ENCODE data around the gene HMGCR.

The HMGCR gene

DNA sequence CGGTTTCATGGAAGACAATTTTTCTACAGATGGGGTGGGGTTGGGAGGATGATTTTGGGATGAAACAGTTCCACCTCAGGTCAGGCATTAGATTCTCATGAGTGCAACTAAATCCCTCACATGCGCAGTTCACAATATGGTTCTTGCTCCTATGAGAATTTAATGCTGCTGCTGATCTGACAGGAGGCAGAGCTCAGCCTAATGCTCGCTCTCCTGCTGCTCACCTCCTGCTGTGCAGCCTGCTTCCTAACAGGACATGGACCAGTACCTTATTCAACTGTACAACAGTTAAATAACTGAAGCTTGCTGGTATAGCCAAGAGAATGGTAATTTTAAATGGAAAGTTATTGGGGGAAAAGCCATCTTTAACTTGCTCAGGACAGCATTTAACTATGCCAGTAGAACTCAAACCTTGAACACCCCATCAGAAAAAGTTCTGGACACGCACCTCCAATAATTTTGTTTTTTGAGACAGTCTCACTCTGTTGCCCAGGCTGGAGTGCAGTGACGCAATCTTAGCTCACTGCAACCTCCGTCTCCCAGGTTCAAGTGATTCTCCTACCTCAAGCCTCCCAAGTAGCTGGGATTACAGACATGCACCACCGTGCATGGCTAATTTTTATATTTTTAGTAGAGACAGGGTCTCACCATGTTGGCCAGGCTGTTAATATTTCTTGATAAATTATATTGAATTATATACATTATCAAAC lies 27.7 kb downstream of the HMGCR start:
- H3K36me3 ChIP-seq (ENCODE audit: insufficient read depth, low read length) = peaks cover 3% of the 10 kb centered on the region
- peaks cover 7% of the 10 kb centered on the region for H3K4me1 ChIP-seq (ENCODE audit: insufficient read depth, low read length)
- no peak overlapping the region for H3K27ac ChIP-seq (ENCODE audit: low read depth, low read length)
- no peaks in the 10 kb centered on the region for H3K27me3 ChIP-seq (ENCODE audit: control insufficient read depth in 1 of 2, insufficient read depth in 2 of 2, low read length in 2 of 2)
- no peak overlapping the region for H3K4me3 ChIP-seq (ENCODE audit: low read depth in 1 of 2, low read length in 2 of 2)
- no peaks in the 10 kb centered on the region for H3K9me3 ChIP-seq (ENCODE audit: low read length)
- no peak overlapping the region for H3K9ac ChIP-seq (ENCODE audit: low read length)

DNA sequence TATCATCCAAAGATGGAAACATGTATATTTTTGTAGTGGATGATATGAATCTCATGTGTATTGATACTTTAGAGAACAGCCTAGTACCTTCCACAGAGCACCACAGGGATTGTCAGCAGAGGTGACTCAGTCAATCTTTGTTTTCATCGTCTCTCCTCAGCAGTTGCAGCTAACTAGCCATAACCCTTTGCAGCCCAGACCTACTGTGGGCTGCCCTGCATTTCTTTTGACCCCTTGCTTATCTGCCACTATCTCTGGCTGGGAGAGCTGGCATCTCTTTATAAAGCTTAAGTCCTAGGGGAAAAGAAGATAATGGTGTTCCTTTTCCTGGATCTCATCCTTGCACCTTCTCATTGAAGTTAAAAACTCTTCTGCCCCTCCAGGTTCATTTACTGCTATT lies 28.7 kb downstream of the HMGCR start:
- Histone ChIP-seq H3K9ac (ENCODE audit: low read length) (no peak overlapping the region), H3K36me3 (ENCODE audit: insufficient read depth, low read length) (no peaks in the 10 kb centered on the region), H3K27me3 (ENCODE audit: control insufficient read depth in 1 of 2, insufficient read depth in 2 of 2, low read length in 2 of 2) (no peaks in the 10 kb centered on the region), H3K4me1 (ENCODE audit: insufficient read depth, low read length) (peaks cover 7% of the 10 kb centered on the region), H3K27ac (ENCODE audit: low read depth, low read length) (no peak overlapping the region), H3K4me3 (ENCODE audit: low read depth in 1 of 2, low read length in 2 of 2) (no peak overlapping the region), H3K9me3 (ENCODE audit: low read length) (no peaks in the 10 kb centered on the region)

GRCh38 chr5:75366787-75367186 lies 29.8 kb downstream of the HMGCR start:
- no peak overlapping the region for H3K4me3 ChIP-seq (ENCODE audit: low read depth in 1 of 2, low read length in 2 of 2)
- no peak overlapping the region for H3K27ac ChIP-seq (ENCODE audit: low read depth, low read length)
- no peaks in the 10 kb centered on the region for H3K9me3 ChIP-seq (ENCODE audit: low read length)
- H3K27me3 ChIP-seq (ENCODE audit: control insufficient read depth in 1 of 2, insufficient read depth in 2 of 2, low read length in 2 of 2) = no peaks in the 10 kb centered on the region
- no peak overlapping the region for H3K9ac ChIP-seq (ENCODE audit: low read length)
- peaks cover 7% of the 10 kb centered on the region for H3K4me1 ChIP-seq (ENCODE audit: insufficient read depth, low read length)
- H3K36me3 ChIP-seq (ENCODE audit: insufficient read depth, low read length) = no peaks in the 10 kb centered on the region

GRCh38 chr5:75367401-75367800 lies 30.4 kb downstream of the HMGCR start:
- Histone ChIP-seq H3K27me3 (ENCODE audit: control insufficient read depth in 1 of 2, insufficient read depth in 2 of 2, low read length in 2 of 2) (no peaks in the 10 kb centered on the region), H3K27ac (ENCODE audit: low read depth, low read length) (no peak overlapping the region), H3K4me1 (ENCODE audit: insufficient read depth, low read length) (peaks cover 7% of the 10 kb centered on the region), H3K4me3 (ENCODE audit: low read depth in 1 of 2, low read length in 2 of 2) (no peak overlapping the region), H3K9ac (ENCODE audit: low read length) (no peak overlapping the region), H3K36me3 (ENCODE audit: insufficient read depth, low read length) (no peaks in the 10 kb centered on the region), H3K9me3 (ENCODE audit: low read length) (no peaks in the 10 kb centered on the region)

- H3K27ac ChIP-seq (ENCODE audit: low read depth, low read length) = no peak overlapping the region
- H3K27me3 ChIP-seq (ENCODE audit: control insufficient read depth in 1 of 2, insufficient read depth in 2 of 2, low read length in 2 of 2) = no peaks in the 10 kb centered on the region
- H3K36me3 ChIP-seq (ENCODE audit: insufficient read depth, low read length) = no peaks in the 10 kb centered on the region
- peaks cover 3% of the 10 kb centered on the region for H3K4me1 ChIP-seq (ENCODE audit: insufficient read depth, low read length)
- no peak overlapping the region for H3K9ac ChIP-seq (ENCODE audit: low read length)
- no peak overlapping the region for H3K4me3 ChIP-seq (ENCODE audit: low read depth in 1 of 2, low read length in 2 of 2)
- H3K9me3 ChIP-seq (ENCODE audit: low read length) = no peaks in the 10 kb centered on the region
These were observed 31.4 kb downstream of the HMGCR start for GRCh38 chr5:75368391-75368790.

DNA sequence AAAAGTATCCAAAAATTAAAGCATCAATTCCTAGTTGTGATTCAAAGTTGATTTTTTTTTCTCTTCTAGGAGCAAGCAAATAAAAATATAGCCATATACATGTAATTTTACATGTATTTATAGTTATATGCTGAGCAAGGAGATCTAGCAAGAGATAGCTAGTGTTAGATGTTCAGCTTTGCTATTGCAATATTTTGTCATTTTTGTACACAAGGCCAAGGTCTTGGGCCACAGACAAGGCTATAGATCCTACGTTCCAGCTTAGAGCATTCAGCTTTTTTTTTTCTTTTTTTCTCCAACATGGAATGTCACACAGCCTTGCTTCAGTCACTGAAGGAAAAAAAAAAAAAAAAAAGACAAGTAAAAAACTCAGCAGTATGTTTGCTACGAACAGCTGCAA lies 36.8 kb downstream of the HMGCR start:
- H3K27ac ChIP-seq (ENCODE audit: low read depth, low read length) = no peak overlapping the region
- H3K9ac ChIP-seq (ENCODE audit: low read length) = no peak overlapping the region
- peaks cover 14% of the 10 kb centered on the region for H3K36me3 ChIP-seq (ENCODE audit: insufficient read depth, low read length)
- no peaks in the 10 kb centered on the region for H3K27me3 ChIP-seq (ENCODE audit: control insufficient read depth in 1 of 2, insufficient read depth in 2 of 2, low read length in 2 of 2)
- no peaks in the 10 kb centered on the region for H3K4me1 ChIP-seq (ENCODE audit: insufficient read depth, low read length)
- H3K9me3 ChIP-seq (ENCODE audit: low read length) = no peaks in the 10 kb centered on the region
- H3K4me3 ChIP-seq (ENCODE audit: low read depth in 1 of 2, low read length in 2 of 2) = no peak overlapping the region

- H3K36me3 ChIP-seq (ENCODE audit: insufficient read depth, low read length) = peaks cover 16% of the 10 kb centered on the region
- no peak overlapping the region for H3K4me3 ChIP-seq (ENCODE audit: low read depth in 1 of 2, low read length in 2 of 2)
- H3K27ac ChIP-seq (ENCODE audit: low read depth, low read length) = no peak overlapping the region
- no peaks in the 10 kb centered on the region for H3K27me3 ChIP-seq (ENCODE audit: control insufficient read depth in 1 of 2, insufficient read depth in 2 of 2, low read length in 2 of 2)
- no peaks in the 10 kb centered on the region for H3K4me1 ChIP-seq (ENCODE audit: insufficient read depth, low read length)
- no peak overlapping the region for H3K9ac ChIP-seq (ENCODE audit: low read length)
- H3K9me3 ChIP-seq (ENCODE audit: low read length) = no peaks in the 10 kb centered on the region
These were observed 37.4 kb downstream of the HMGCR start for GRCh38 chr5:75374394-75374814.

- H3K27me3 ChIP-seq (ENCODE audit: control insufficient read depth in 1 of 2, insufficient read depth in 2 of 2, low read length in 2 of 2) = no peaks in the 10 kb centered on the region
- no peaks in the 10 kb centered on the region for H3K9me3 ChIP-seq (ENCODE audit: low read length)
- H3K36me3 ChIP-seq (ENCODE audit: insufficient read depth, low read length) = peaks cover 22% of the 10 kb centered on the region
- H3K27ac ChIP-seq (ENCODE audit: low read depth, low read length) = no peak overlapping the region
- no peak overlapping the region for H3K4me3 ChIP-seq (ENCODE audit: low read depth in 1 of 2, low read length in 2 of 2)
- no peak overlapping the region for H3K9ac ChIP-seq (ENCODE audit: low read length)
- H3K4me1 ChIP-seq (ENCODE audit: insufficient read depth, low read length) = no peaks in the 10 kb centered on the region
These were observed 38.4 kb downstream of the HMGCR start for GRCh38 chr5:75375414-75375813.

DNA sequence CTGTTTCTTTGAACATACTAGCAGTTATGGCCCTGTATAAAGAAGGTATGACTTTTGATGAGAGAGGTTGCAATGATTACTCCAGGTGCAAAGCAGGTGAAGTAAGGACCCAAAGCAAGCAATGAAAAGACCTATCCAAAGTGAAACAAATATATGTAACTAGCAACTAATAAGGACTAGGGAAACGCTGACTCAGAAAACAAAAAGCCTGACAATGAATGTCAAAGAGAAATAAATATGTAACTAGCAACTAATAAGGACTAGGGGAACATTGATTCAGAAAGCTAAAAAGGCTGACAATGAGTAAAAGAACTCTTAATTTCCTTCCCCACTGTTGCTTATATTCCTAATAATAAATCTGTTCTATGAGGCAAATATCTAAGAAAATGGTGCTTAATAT lies 43.1 kb downstream of the HMGCR start:
- no peaks in the 10 kb centered on the region for H3K27me3 ChIP-seq (ENCODE audit: control insufficient read depth in 1 of 2, insufficient read depth in 2 of 2, low read length in 2 of 2)
- no peak overlapping the region for H3K4me3 ChIP-seq (ENCODE audit: low read depth in 1 of 2, low read length in 2 of 2)
- H3K9ac ChIP-seq (ENCODE audit: low read length) = no peak overlapping the region
- H3K36me3 ChIP-seq (ENCODE audit: insufficient read depth, low read length) = peaks cover 37% of the 10 kb centered on the region
- no peak overlapping the region for H3K27ac ChIP-seq (ENCODE audit: low read depth, low read length)
- no peaks in the 10 kb centered on the region for H3K9me3 ChIP-seq (ENCODE audit: low read length)
- H3K4me1 ChIP-seq (ENCODE audit: insufficient read depth, low read length) = no peaks in the 10 kb centered on the region

- Histone ChIP-seq H3K9me3 (ENCODE audit: low read length) (no peaks in the 10 kb centered on the region), H3K27me3 (ENCODE audit: control insufficient read depth in 1 of 2, insufficient read depth in 2 of 2, low read length in 2 of 2) (no peaks in the 10 kb centered on the region), H3K4me3 (ENCODE audit: low read depth in 1 of 2, low read length in 2 of 2) (no peak overlapping the region), H3K9ac (ENCODE audit: low read length) (no peak overlapping the region), H3K36me3 (ENCODE audit: insufficient read depth, low read length) (peaks cover 39% of the 10 kb centered on the region), H3K4me1 (ENCODE audit: insufficient read depth, low read length) (no peaks in the 10 kb centered on the region), H3K27ac (ENCODE audit: low read depth, low read length) (no peak overlapping the region)
These were observed 44.4 kb downstream of the HMGCR start for GRCh38 chr5:75381456-75381855.

GRCh38 chr5:75384218-75384617 lies 47.2 kb downstream of the HMGCR start:
- Histone ChIP-seq H3K9ac (ENCODE audit: low read length) (no peak overlapping the region), H3K4me1 (ENCODE audit: insufficient read depth, low read length) (no peaks in the 10 kb centered on the region), H3K9me3 (ENCODE audit: low read length) (no peaks in the 10 kb centered on the region), H3K27ac (ENCODE audit: low read depth, low read length) (no peak overlapping the region), H3K4me3 (ENCODE audit: low read depth in 1 of 2, low read length in 2 of 2) (no peak overlapping the region), H3K27me3 (ENCODE audit: control insufficient read depth in 1 of 2, insufficient read depth in 2 of 2, low read length in 2 of 2) (no peaks in the 10 kb centered on the region), H3K36me3 (ENCODE audit: insufficient read depth, low read length) (peaks cover 34% of the 10 kb centered on the region)

GRCh38 chr5:75387806-75388205 lies 50.8 kb downstream of the HMGCR start:
- H3K9me3 ChIP-seq (ENCODE audit: low read length) = no peaks in the 10 kb centered on the region
- no peak overlapping the region for H3K27ac ChIP-seq (ENCODE audit: low read depth, low read length)
- no peak overlapping the region for H3K9ac ChIP-seq (ENCODE audit: low read length)
- peaks cover 17% of the 10 kb centered on the region for H3K36me3 ChIP-seq (ENCODE audit: insufficient read depth, low read length)
- no peaks in the 10 kb centered on the region for H3K4me1 ChIP-seq (ENCODE audit: insufficient read depth, low read length)
- H3K27me3 ChIP-seq (ENCODE audit: control insufficient read depth in 1 of 2, insufficient read depth in 2 of 2, low read length in 2 of 2) = no peaks in the 10 kb centered on the region
- H3K4me3 ChIP-seq (ENCODE audit: low read depth in 1 of 2, low read length in 2 of 2) = no peak overlapping the region

Data from muscle layer of colon (tissue), 2 donors.